Measurements from ENCODE around the gene HIPK3.

DNA sequence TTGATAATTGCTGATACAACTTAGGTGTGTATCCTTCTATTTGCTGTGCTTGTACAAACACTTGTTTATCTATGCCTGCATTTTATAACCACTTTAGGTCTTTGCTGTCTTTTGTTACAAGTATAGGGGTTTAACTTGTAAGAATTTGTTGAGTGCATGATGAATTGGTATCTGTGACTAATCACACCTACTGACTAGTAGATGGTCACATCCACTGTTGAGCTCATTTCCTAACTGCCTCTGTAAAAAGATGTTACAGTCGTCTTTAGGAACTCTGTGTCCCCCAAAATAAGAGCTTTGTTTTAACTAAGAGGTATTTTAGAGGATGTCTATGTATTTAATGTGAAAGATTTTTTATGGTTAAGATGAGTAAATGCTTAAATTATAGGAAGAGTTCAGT is 60.5 kb downstream of the HIPK3 start:
- TF ChIP-seq BCL11A (tag by site-specific recombination; IDR thresholded peaks at IDR 0.05; ENCODE audit: low read depth), result no peak
- no peak for TF ChIP-seq ZNF670 (tag by site-specific recombination; IDR thresholded peaks at IDR 0.05; ENCODE audit: low read depth)
- TF ChIP-seq, protein P1, sequence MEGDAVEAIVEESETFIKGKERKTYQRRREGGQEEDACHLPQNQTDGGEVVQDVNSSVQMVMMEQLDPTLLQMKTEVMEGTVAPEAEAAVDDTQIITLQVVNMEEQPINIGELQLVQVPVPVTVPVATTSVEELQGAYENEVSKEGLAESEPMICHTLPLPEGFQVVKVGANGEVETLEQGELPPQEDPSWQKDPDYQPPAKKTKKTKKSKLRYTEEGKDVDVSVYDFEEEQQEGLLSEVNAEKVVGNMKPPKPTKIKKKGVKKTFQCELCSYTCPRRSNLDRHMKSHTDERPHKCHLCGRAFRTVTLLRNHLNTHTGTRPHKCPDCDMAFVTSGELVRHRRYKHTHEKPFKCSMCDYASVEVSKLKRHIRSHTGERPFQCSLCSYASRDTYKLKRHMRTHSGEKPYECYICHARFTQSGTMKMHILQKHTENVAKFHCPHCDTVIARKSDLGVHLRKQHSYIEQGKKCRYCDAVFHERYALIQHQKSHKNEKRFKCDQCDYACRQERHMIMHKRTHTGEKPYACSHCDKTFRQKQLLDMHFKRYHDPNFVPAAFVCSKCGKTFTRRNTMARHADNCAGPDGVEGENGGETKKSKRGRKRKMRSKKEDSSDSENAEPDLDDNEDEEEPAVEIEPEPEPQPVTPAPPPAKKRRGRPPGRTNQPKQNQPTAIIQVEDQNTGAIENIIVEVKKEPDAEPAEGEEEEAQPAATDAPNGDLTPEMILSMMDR (tag by site-specific recombination; IDR thresholded peaks at IDR 0.05), result no peak
- no peak for TF ChIP-seq ZNF292 (tag by site-specific recombination; IDR thresholded peaks at IDR 0.05; ENCODE audit: borderline replicate concordance, low read depth)
- no peak for TF ChIP-seq ZBTB17 (tag by site-specific recombination; IDR thresholded peaks at IDR 0.05)
- TF ChIP-seq ZNF223 (tag by site-specific recombination; IDR thresholded peaks at IDR 0.05), result no peak
- TF ChIP-seq, protein P2, sequence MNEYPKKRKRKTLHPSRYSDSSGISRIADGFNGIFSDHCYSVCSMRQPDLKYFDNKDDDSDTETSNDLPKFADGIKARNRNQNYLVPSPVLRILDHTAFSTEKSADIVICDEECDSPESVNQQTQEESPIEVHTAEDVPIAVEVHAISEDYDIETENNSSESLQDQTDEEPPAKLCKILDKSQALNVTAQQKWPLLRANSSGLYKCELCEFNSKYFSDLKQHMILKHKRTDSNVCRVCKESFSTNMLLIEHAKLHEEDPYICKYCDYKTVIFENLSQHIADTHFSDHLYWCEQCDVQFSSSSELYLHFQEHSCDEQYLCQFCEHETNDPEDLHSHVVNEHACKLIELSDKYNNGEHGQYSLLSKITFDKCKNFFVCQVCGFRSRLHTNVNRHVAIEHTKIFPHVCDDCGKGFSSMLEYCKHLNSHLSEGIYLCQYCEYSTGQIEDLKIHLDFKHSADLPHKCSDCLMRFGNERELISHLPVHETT (tag by site-specific recombination; IDR thresholded peaks at IDR 0.05), result no peak
